GM18498 (cell line): ENCODE results near the gene LIN28A.
"Not testable (repeated sequence)": the region's sequence is repeated elsewhere in the genome, so short reads cannot be mapped to it uniquely, and the experiment has no call there.

Experiments used
- ATAC-seq: cut with Tn5 transposase; IDR thresholded peaks from one replicate; pipeline ENCODE4 v1.9.1; 2021; ENCODE audit warnings: mild to moderate bottlenecking, moderate library complexity; ENCODE audit not compliant: unreplicated experiment

The LIN28A gene

GRCh38 chr1:26385063-26385462 lies 25.6 kb upstream of the LIN28A start:
- not testable (repeated sequence) for ATAC-seq

- no peak for ATAC-seq
These were observed 23.2 kb upstream of the LIN28A start for GRCh38 chr1:26387447-26387846.

GRCh38 chr1:26388791-26389445 lies 21.7 kb upstream of the LIN28A start:
- ATAC-seq, result no peak

GRCh38 chr1:26389604-26390247 lies 20.9 kb upstream of the LIN28A start:
- ATAC-seq, result no peak

- no peak for ATAC-seq
These were observed 19.2 kb upstream of the LIN28A start for GRCh38 chr1:26391450-26391849.

GRCh38 chr1:26395754-26396153 lies 14.9 kb upstream of the LIN28A start:
- no peak for ATAC-seq

- ATAC-seq, result no peak
These were observed 11.6 kb upstream of the LIN28A start for GRCh38 chr1:26399034-26399433.

- ATAC-seq, result no peak
These were observed 8.7 kb upstream of the LIN28A start for GRCh38 chr1:26401891-26402290.

GRCh38 chr1:26403656-26404055 lies 7.0 kb upstream of the LIN28A start:
- no peak for ATAC-seq

GRCh38 chr1:26404641-26405040 lies 6.0 kb upstream of the LIN28A start:
- ATAC-seq, result no peak

GRCh38 chr1:26405281-26405915 lies 5.2 kb upstream of the LIN28A start:
- ATAC-seq, result no peak

- no peak for ATAC-seq
These were observed 2.0 kb upstream of the LIN28A start for GRCh38 chr1:26408604-26409003.

GRCh38 chr1:26409191-26409807 lies 1.3 kb upstream of the LIN28A start:
- ATAC-seq, result no peak

GRCh38 chr1:26411624-26412074 lies 1.0 kb downstream of the LIN28A start:
- ATAC-seq, result no peak

GRCh38 chr1:26412180-26412840 lies 1.7 kb downstream of the LIN28A start:
- ATAC-seq, result no peak

GRCh38 chr1:26413031-26413430 lies 2.4 kb downstream of the LIN28A start:
- no peak for ATAC-seq

- peak; percentile 65 for ATAC-seq
These were observed 6.6 kb downstream of the LIN28A start for GRCh38 chr1:26417111-26417759.

GRCh38 chr1:26418865-26419349 lies 8.3 kb downstream of the LIN28A start:
- no peak for ATAC-seq

GRCh38 chr1:26419494-26419893 lies 8.9 kb downstream of the LIN28A start:
- ATAC-seq, result no peak

- no peak for ATAC-seq
These were observed 19.1 kb downstream of the LIN28A start for GRCh38 chr1:26429721-26430120.
